Endothelial cell of umbilical vein (primary cell): Measurements from ENCODE around the gene SNX9. TPM values are rescaled to one million over a fixed set of nuclear protein-coding genes. Genes with fewer than 3 reads are reported as not detected.

Experiments used
- BruUV-seq: library from RNA; stranded (reverse); fragments of 400-500 nt; replicated peaks from 2 replicates; lab custom pipeline; 2021; lab: Mats Ljungman, UMichigan
- CTCF ChIA-PET: fragments of 300-600, 350-600 bp; sonication (Branson Sonifier 250); formaldehyde crosslinking; loops from one replicate; lab custom pipeline; 2021; ENCODE audit warnings: antibody characterized with exemption, inconsistent platforms; lab: Charles Lee
- POLR2A ChIA-PET: fragments of 300-600, 350-600 bp; sonication (Branson Sonifier 250); formaldehyde crosslinking; loops from one replicate; lab custom pipeline; 2021; ENCODE audit warnings: antibody characterized with exemption, inconsistent platforms; lab: Charles Lee
- DNase-seq: peaks from one replicate; pipeline ENCODE4 v3.0.0-alpha.2; 2011; ENCODE audit warnings: low read depth, low spot score
- FAIRE-seq: peaks from 2 replicates; lab custom pipeline; 2011; peaks lifted over from hg19 to GRCh38; lab: Jason Lieb, UNC
- H2AFZ ChIP-seq: 2 replicates; pipeline ENCODE4 v1.6.0; 2012; ENCODE audit warnings: low read depth, low read length, control low read depth, inconsistent platforms
- H3K27ac ChIP-seq: 2 replicates; pipeline ENCODE4 v1.5.1; 2011; ENCODE audit warnings: low read depth, mild to moderate bottlenecking, control low read depth, low read length, moderate library complexity; ENCODE audit not compliant: insufficient read depth
- H3K27me3 ChIP-seq, 2 experiments: 2 replicates each; pipeline versions ENCODE4 v1.6.0 to v1.6.1; 2011; ENCODE audit warnings: low read length in 2 of 2, mixed read lengths in 1 of 2; ENCODE audit not compliant: control insufficient read depth in 2 of 2, insufficient read depth in 2 of 2
- H3K36me3 ChIP-seq, 2 experiments: 2 replicates in 1 of 2; 3 replicates in 1 of 2; pipeline ENCODE4 v1.5.1; 2011; ENCODE audit warnings: low read length in 2 of 2, mild to moderate bottlenecking in 1 of 2, moderate library complexity in 1 of 2; ENCODE audit not compliant: control insufficient read depth in 2 of 2, insufficient read depth in 2 of 2; ENCODE audit errors: extremely low read depth in 1 of 2
- H3K4me1 ChIP-seq: 3 replicates; pipeline ENCODE4 v1.5.1; 2011; ENCODE audit warnings: mild to moderate bottlenecking, low read length; ENCODE audit not compliant: control insufficient read depth, insufficient read depth; ENCODE audit errors: extremely low read depth
- H3K4me2 ChIP-seq: 2 replicates; pipeline ENCODE4 v1.6.1; 2011; ENCODE audit warnings: low read length, control low read depth, mixed read lengths; ENCODE audit not compliant: insufficient read depth
- H3K4me3 ChIP-seq, 3 experiments: fragments of 200-600 bp in 1 of 3; sonication (generic), shearing (Covaris generic) in 1 of 3; replicated peaks in 1 of 3; 2 replicates each; pipeline ENCODE4 v1.5.1; 2011 to 2016; ENCODE audit warnings: control low read depth in 3 of 3, low read length in 3 of 3, mild to moderate bottlenecking in 2 of 3, inconsistent platforms in 1 of 3, low read depth in 1 of 3, moderate library complexity in 1 of 3; ENCODE audit not compliant: insufficient read depth in 1 of 3
- H3K79me2 ChIP-seq: 2 replicates; pipeline ENCODE4 v1.6.0; 2012; ENCODE audit warnings: low read length, inconsistent platforms; ENCODE audit not compliant: control insufficient read depth, insufficient read depth
- H3K9ac ChIP-seq: replicated peaks from 2 replicates; pipeline ENCODE3; 2011; ENCODE audit warnings: low read length, control low read depth; ENCODE audit not compliant: insufficient read depth; ENCODE audit errors: extremely low read depth
- H3K9me1 ChIP-seq: replicated peaks from 3 replicates; pipeline ENCODE4 v1.6.0; 2011; ENCODE audit warnings: mild to moderate bottlenecking, low read length; ENCODE audit not compliant: control insufficient read depth, insufficient read depth; ENCODE audit errors: extremely low read depth
- H3K9me3 ChIP-seq: replicated peaks from 2 replicates; pipeline ENCODE4 v1.5.1; 2012; ENCODE audit warnings: low read length, inconsistent platforms; ENCODE audit not compliant: control insufficient read depth, insufficient read depth
- H4K20me1 ChIP-seq: replicated peaks from 2 replicates; pipeline ENCODE3; 2011; ENCODE audit warnings: mild to moderate bottlenecking, low read length; ENCODE audit not compliant: control insufficient read depth, insufficient read depth; ENCODE audit errors: extremely low read depth
- EZH2 ChIP-seq: IDR thresholded peaks from 2 replicates; pipeline ENCODE4 v1.6.1; 2012; ENCODE audit warnings: borderline replicate concordance, low read depth, mild to moderate bottlenecking, moderate library complexity, low read length, inconsistent platforms; ENCODE audit not compliant: severe bottlenecking
- FOS ChIP-seq: IDR thresholded peaks from 2 replicates; pipeline ENCODE4 v1.6.1; 2011; ENCODE audit warnings: mild to moderate bottlenecking, low read length, moderate library complexity, borderline replicate concordance; ENCODE audit not compliant: insufficient read depth
- GATA2 ChIP-seq: IDR thresholded peaks from 2 replicates; pipeline ENCODE4 v1.7.0; 2011; ENCODE audit warnings: low read depth, mild to moderate bottlenecking, moderate library complexity, mixed read lengths, low read length; ENCODE audit not compliant: insufficient read length, insufficient read depth
- JUN ChIP-seq: IDR thresholded peaks from 2 replicates; pipeline ENCODE4 v1.6.1; 2011; ENCODE audit warnings: borderline replicate concordance, low read depth; ENCODE audit not compliant: insufficient read length, insufficient read depth
- MYC ChIP-seq: IDR thresholded peaks from one replicate; pipeline ENCODE4 v1.6.1; 2011; ENCODE audit warnings: mild to moderate bottlenecking, low read depth, low read length
- POLR2A ChIP-seq: IDR thresholded peaks from 2 replicates; pipeline ENCODE4 v1.6.1; 2012; ENCODE audit warnings: low read depth, mild to moderate bottlenecking, control low read depth, low read length
- POLR2AphosphoS5 ChIP-seq: IDR thresholded peaks from 2 replicates; pipeline ENCODE4 v1.6.1; 2012; ENCODE audit warnings: low read depth, mild to moderate bottlenecking, control low read depth, low read length, moderate library complexity; ENCODE audit not compliant: insufficient read depth
- dilution Hi-C: fragments of 300-500 bp; cut with MboI; formaldehyde crosslinking; loops from one replicate; pipeline ENCODE4 v1.15.0; 2019; ENCODE audit warnings: low sequenced_read_pairs; ENCODE audit not compliant: extremely low pct_ligation_motif_present
- intact Hi-C: fragments of 100-400 bp; cut with micrococcal nuclease; formaldehyde crosslinking; loops from one replicate; pipeline ENCODE4 v1.10.0; 2022
- polyA plus RNA-seq, 4 experiments: library from polyadenylated mRNA; depleted of rRNA in 3 of 4; stranded (reverse) in 3 of 4; unstranded in 1 of 4; fragments of >200 nt; gene quantifications; 2 replicates each; pipeline versions ENCODE4 v1.2.1 to v1.2.3, GENCODE V29; 2011 to 2012; ENCODE audit warnings: missing spikeins in 1 of 4
- total RNA-seq: library from RNA; stranded (reverse); gene quantifications from 2 replicates; pipeline ENCODE4 v1.2.3, GENCODE V29; 2021
- TF ChIP-seq, protein P1 (sequence below): IDR thresholded peaks from 2 replicates; pipeline ENCODE4 v1.6.1; 2011; ENCODE audit not compliant: insufficient read depth, insufficient read length
- TF ChIP-seq, protein P2 (sequence below), 2 donors: IDR thresholded peaks; 1 replicate in 1 of 2; 2 replicates in 1 of 2; pipeline ENCODE4 v1.5.1; 2011; ENCODE audit warnings: low read length in 2 of 2, mild to moderate bottlenecking in 2 of 2, moderate library complexity in 2 of 2, control low read depth in 1 of 2, inconsistent platforms in 1 of 2, low read depth in 1 of 2; ENCODE audit not compliant: insufficient read depth in 1 of 2; ENCODE audit errors: extremely low read depth in 1 of 2

The SNX9 gene
- total and polyA plus RNA-seq, 2 donors (not counting 3 experiments of a cell fraction or from before 2014, with no cell fraction given): 27.5 to 54.5 TPM

DNA sequence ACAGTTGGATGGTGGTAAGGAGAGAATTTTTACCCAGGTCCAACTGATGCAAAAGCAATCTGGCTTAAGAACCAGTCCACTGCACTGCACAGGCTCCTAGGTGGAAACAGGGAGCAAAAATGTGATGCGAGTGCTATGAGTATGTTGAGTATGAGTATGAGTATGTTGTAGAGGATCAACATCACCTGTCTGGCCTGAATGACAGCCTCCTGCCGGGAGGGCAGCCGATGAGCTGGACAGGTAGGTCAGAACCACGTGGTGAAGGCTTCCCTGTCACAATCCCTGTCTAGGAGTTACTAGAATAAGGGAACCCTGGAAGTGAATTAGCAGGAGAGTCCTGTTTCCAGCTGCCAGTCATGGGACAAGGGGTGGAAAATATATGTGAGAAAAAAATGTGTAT lies 44.3 kb upstream of the SNX9 start:
- DNase-seq (no peak), FAIRE-seq (no peak)
- Histone ChIP-seq H4K20me1 (no peaks in the 10 kb centered on the region), H3K4me2 (no peak overlapping the region), H3K27ac (no peak overlapping the region), H3K79me2 (no peaks in the 10 kb centered on the region), H3K9me1 (no peaks in the 10 kb centered on the region), H3K27me3 (peaks cover 0 to 8% of the 10 kb centered on the region in 2 experiments), H3K4me1 (no peaks in the 10 kb centered on the region), H2AFZ (no peak overlapping the region), H3K9me3 (no peaks in the 10 kb centered on the region), H3K4me3 (no peak overlapping the region), H3K36me3 (no peaks in the 10 kb centered on the region), H3K9ac (no peak overlapping the region)
- BruUV-seq: no TSS peak
- ChIA-PET CTCF (no interaction called here), POLR2A (no interaction called here)
- dilution Hi-C loops: no loop called here
- TF ChIP-seq, protein P1, sequence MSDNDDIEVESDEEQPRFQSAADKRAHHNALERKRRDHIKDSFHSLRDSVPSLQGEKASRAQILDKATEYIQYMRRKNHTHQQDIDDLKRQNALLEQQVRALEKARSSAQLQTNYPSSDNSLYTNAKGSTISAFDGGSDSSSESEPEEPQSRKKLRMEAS: no peak
- no peak for TF ChIP-seq JUN
- TF ChIP-seq EZH2: no peak
- TF ChIP-seq POLR2AphosphoS5: no peak
- TF ChIP-seq MYC: no peak
- intact Hi-C loops: no loop called here

DNA sequence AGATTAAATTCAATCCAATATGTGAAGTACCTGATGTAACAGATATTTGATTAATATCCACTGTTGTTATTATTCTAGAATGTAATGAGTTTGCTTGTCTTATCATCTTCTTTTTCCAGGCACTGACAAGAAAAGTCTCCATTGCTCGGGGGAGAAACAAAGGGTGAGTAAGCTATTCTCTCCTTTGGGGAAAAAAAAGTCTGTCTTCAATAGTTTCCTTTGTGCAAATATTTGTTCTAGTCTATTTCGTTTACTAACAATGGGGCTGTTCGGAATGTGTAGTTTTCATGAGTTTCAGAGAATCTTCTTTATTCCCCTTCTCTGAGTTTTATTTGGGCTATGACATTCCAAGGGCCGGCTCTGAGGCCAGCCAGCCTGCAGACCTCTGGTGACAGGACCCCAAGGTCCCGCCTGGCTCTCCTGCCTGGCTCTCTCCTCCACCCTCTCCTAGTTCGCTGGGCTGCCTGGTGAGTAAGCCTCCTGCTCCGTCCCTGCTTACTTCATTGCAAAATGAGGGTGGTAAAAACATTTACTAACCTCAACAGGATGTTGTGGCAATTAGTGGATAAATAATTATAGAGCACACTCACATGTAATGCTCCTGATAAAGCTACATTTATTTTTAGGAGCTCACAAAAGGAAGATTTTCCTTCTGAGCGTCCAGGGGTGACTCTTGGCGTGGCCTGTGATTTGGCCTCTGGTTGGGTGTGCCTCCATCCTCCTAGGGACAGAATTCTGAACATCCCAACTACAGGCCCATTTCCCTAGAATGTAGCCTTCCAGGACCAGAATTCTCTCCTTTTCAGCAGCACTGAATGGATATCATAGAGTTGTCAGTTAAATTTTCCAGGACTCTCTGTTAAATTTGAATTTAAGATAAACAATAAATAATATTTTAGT lies 43.1 kb upstream of the SNX9 start:
- DNase-seq (no peak), FAIRE-seq (no peak)
- Histone ChIP-seq H3K27ac (no peak overlapping the region), H2AFZ (no peak overlapping the region), H3K9me1 (no peaks in the 10 kb centered on the region), H3K4me3 (no peak overlapping the region), H3K27me3 (peaks cover 0 to 8% of the 10 kb centered on the region in 2 experiments), H3K36me3 (no peaks in the 10 kb centered on the region), H3K79me2 (no peaks in the 10 kb centered on the region), H3K4me2 (no peak overlapping the region), H4K20me1 (no peaks in the 10 kb centered on the region), H3K9me3 (no peaks in the 10 kb centered on the region), H3K9ac (no peak overlapping the region), H3K4me1 (no peaks in the 10 kb centered on the region)
- BruUV-seq: no TSS peak
- dilution Hi-C loops (no loop called here), intact Hi-C loops (no loop called here)
- TF ChIP-seq EZH2: no peak
- TF ChIP-seq FOS: no peak
- TF ChIP-seq MYC: no peak
- TF ChIP-seq GATA2: no peak
- no peak for TF ChIP-seq POLR2AphosphoS5
- TF ChIP-seq JUN: no peak
- TF ChIP-seq, protein P1: no peak
- no peak for TF ChIP-seq POLR2A
- TF ChIP-seq, protein P2, sequence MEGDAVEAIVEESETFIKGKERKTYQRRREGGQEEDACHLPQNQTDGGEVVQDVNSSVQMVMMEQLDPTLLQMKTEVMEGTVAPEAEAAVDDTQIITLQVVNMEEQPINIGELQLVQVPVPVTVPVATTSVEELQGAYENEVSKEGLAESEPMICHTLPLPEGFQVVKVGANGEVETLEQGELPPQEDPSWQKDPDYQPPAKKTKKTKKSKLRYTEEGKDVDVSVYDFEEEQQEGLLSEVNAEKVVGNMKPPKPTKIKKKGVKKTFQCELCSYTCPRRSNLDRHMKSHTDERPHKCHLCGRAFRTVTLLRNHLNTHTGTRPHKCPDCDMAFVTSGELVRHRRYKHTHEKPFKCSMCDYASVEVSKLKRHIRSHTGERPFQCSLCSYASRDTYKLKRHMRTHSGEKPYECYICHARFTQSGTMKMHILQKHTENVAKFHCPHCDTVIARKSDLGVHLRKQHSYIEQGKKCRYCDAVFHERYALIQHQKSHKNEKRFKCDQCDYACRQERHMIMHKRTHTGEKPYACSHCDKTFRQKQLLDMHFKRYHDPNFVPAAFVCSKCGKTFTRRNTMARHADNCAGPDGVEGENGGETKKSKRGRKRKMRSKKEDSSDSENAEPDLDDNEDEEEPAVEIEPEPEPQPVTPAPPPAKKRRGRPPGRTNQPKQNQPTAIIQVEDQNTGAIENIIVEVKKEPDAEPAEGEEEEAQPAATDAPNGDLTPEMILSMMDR (IDR thresholded peaks at IDR 0.05; ENCODE audit: extremely low read depth in 1 of 2, insufficient read depth in 1 of 2, low read depth in 1 of 2, low read length in 2 of 2): no peak
- ChIA-PET CTCF (no interaction called here), POLR2A (no interaction called here)
